Adrenal gland (tissue), 12 donors: Measurements from ENCODE around the gene FMOD. TPM values are rescaled to one million over a fixed set of nuclear protein-coding genes. Genes with fewer than 3 reads are reported as not detected.
"Not testable (repeated sequence)": the region's sequence is repeated elsewhere in the genome, so short reads cannot be mapped to it uniquely, and the experiment has no call there.

ENCODE experiments used
- DNase-seq, 7 donors: peaks; one replicate each; pipeline ENCODE4 v3.0.0-alpha.2; 2019 to 2020
- H3K27ac ChIP-seq, 5 donors: fragments of 200-600 bp; sonication (generic) in 4 of 5; 1 replicate in 3 of 5; 2 replicates in 2 of 5; pipeline versions ENCODE4 v1.5.1 to v1.8.0; 2016 to 2020; ENCODE audit warnings: mild to moderate bottlenecking in 1 of 5
- H3K27me3 ChIP-seq: fragments of 200-600 bp; 2 replicates; pipeline ENCODE4 v1.8.0; 2021
- H3K36me3 ChIP-seq, 2 donors: fragments of 200-600 bp; replicated peaks in 1 of 2; 1 replicate in 1 of 2; 2 replicates in 1 of 2; pipeline versions ENCODE4 v1.5.1 to v1.8.0; 2018 to 2022
- H3K4me1 ChIP-seq, 2 donors: fragments of 200-600 bp; replicated peaks in 1 of 2; 1 replicate in 1 of 2; 2 replicates in 1 of 2; pipeline versions ENCODE4 v1.5.1 to v1.8.0; 2018 to 2021
- H3K4me3 ChIP-seq, 4 donors: fragments of 200-600 bp; sonication (generic) in 3 of 4; one replicate each; pipeline ENCODE4 v1.5.1; 2016 to 2018
- H3K9me3 ChIP-seq, 3 donors: fragments of 200-600 bp; sonication (generic) in 1 of 3; replicated peaks in 1 of 3; 1 replicate in 2 of 3; 2 replicates in 1 of 3; pipeline versions ENCODE4 v1.5.1 to v1.8.0; 2016 to 2021
- POLR2A ChIP-seq, 2 donors: fragments of 450-650 bp; IDR thresholded peaks; one replicate each; pipeline ENCODE4 v1.6.1; 2017; ENCODE audit warnings: antibody characterized with exemption in 2 of 2, mild to moderate bottlenecking in 2 of 2, moderate library complexity in 1 of 2
- WGBS, 4 donors: extraction: QIAGEN DNeasy Blood & Tissue Kit in 2 of 4; methylation state at CpG; one replicate each; pipeline versions ENCODE4 v1.1.5 to v1.1.7; 2013 to 2017; 5-methylcytosine and 5-hydroxymethylcytosine counted together
- intact Hi-C, 2 donors: fragments of 100-400 bp; cut with DNase I; formaldehyde crosslinking; loops; one replicate each; pipeline versions ENCODE4 v1.14.1 to v1.15.0; 2022 to 2023
- polyA plus RNA-seq, 3 donors: library from polyadenylated mRNA; stranded (reverse); fragments of 200-250 nt in 2 of 3; fragments of 350-450 nt in 1 of 3; fragmentation: Illumina TruSeq in 1 of 3; extraction: RNeasy Lipid Tissue Mini Kit (QIAGEN cat#74804) in 1 of 3; gene quantifications; one replicate each; pipeline ENCODE4 v1.2.3, GENCODE V29; 2013 to 2014
- total RNA-seq, 9 donors: library from RNA; depleted of rRNA in 4 of 9; stranded (reverse); fragments of >200 nt in 4 of 9; fragments of 120-200 nt in 1 of 9; fragmentation: NEBNext Ultra II Directional in 1 of 9; extraction: Animal tissue kit (Norgen Biotek cat#: 25700) in 1 of 9; gene quantifications; one replicate each; pipeline versions ENCODE4 v1.1.0 to v1.2.4, GENCODE V29; 2013 to 2023
- TF ChIP-seq, protein P1 (sequence below), 6 experiments: fragments of 450-650 bp in 4 of 6; fragments of 200-600 bp in 2 of 6; sonication (generic) in 1 of 6; IDR thresholded peaks; 1 replicate in 5 of 6; 2 replicates in 1 of 6; pipeline versions ENCODE4 v1.5.1 to v1.8.0; 2016 to 2021; ENCODE audit warnings: antibody characterized with exemption in 6 of 6, mild to moderate bottlenecking in 2 of 6, moderate library complexity in 1 of 6
- donor health status: healthy with polysubstance abuse.
- donor health status: Bipolar disorder and iron deficiency.
- donor health status: DM: yes; HTN: yes; CAD: no.
- donor health status: DM: no; HTN: no; CAD: no.
- donor health status: DM: no; HTN: no; CAD: no.
- donor health status: DM: yes; HTN: yes; CAD: no.

Gene FMOD
- total and polyA plus RNA-seq, 12 donors = 6.6 to 231 (median 18.8) TPM

GRCh38 chr1:203300441-203301330 lies 50.2 kb downstream of the FMOD start:
- Histone ChIP-seq H3K36me3 (no peaks in the 10 kb centered on the region), H3K27me3 (no peaks in the 10 kb centered on the region), H3K4me3 (no peak overlapping the region), H3K27ac (no peak overlapping the region), H3K4me1 (peaks cover 0 to 9% of the 10 kb centered on the region in 2 donors), H3K9me3 (no peaks in the 10 kb centered on the region)
- no peak for TF ChIP-seq POLR2A (IDR thresholded peaks at IDR 0.05)
- TF ChIP-seq, protein P1, sequence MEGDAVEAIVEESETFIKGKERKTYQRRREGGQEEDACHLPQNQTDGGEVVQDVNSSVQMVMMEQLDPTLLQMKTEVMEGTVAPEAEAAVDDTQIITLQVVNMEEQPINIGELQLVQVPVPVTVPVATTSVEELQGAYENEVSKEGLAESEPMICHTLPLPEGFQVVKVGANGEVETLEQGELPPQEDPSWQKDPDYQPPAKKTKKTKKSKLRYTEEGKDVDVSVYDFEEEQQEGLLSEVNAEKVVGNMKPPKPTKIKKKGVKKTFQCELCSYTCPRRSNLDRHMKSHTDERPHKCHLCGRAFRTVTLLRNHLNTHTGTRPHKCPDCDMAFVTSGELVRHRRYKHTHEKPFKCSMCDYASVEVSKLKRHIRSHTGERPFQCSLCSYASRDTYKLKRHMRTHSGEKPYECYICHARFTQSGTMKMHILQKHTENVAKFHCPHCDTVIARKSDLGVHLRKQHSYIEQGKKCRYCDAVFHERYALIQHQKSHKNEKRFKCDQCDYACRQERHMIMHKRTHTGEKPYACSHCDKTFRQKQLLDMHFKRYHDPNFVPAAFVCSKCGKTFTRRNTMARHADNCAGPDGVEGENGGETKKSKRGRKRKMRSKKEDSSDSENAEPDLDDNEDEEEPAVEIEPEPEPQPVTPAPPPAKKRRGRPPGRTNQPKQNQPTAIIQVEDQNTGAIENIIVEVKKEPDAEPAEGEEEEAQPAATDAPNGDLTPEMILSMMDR (IDR thresholded peaks at IDR 0.05) = no peak
- 67 to 72% (median 69%) methylated on average over 11 of the region's 11 CpGs for WGBS, 4 donors
- intact Hi-C loops = no loop called here
- no peak for DNase-seq

DNA sequence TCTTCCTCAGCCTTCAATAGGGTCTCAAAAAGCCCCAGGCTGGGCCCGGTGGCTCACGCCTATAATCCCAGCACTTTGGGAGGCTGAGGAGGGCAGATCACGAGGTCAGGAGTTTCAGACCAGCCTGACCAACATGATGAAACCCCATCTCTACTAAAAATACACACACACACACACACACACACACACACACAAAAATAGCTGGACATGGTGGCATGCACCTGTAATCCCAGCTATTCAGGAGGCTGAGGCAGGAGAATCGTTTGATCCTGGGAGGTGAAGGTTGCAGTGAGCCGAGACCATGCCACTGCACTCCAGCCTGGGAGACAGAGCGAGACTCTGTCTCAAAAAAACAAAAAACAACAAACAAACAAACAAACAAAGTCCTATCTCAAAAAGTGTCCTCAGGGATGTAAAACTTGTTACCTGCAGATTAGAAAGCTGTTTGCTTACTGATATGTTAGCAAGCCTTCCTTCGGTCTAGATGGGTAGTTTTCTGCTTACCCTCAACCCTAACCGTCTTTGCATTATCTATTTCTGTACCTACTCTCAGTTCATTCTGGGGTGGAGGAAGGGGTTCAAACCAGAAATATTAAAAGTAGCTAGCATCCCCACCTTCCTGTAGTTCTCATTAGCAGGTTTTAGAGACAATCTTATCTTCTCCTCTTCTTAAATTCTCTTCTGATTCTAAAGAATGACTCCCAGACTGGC lies 51.0 kb downstream of the FMOD start:
- H3K27ac ChIP-seq, DNase-seq, intact Hi-C loops, H3K4me3 ChIP-seq, H3K4me1 ChIP-seq, H3K27me3 ChIP-seq, H3K36me3 ChIP-seq, H3K9me3 ChIP-seq: not testable (repeated sequence)
- 87 to 95% (median 93%) methylated on average over 8 of the region's 8 CpGs for WGBS, 4 donors

DNA sequence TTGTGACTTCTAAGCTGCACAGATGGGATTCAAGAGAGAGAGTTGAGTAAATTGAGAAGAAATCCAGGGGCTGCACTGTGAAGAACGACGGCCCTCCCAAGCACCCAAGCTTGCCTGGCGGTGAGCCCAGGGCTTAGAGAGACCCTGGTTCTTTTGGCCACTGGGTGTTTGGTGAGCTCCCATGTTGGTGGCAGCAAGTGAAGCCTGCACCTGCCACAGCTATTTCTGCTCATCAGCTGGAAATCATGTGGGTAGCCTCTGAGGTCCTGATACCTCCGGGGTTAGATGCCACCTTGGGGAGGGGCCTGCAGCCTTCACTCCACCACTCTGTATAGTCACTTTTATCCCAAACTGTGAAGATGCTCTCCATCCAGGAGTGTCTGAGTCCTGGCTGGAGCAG lies 51.8 kb downstream of the FMOD start:
- intact Hi-C loops = no loop called here
- no peaks in the 10 kb centered on the region for H3K9me3 ChIP-seq
- H3K4me3 ChIP-seq = no peak overlapping the region
- no peak for DNase-seq
- 80 to 93% (median 89%) methylated on average over 4 of the region's 4 CpGs for WGBS, 4 donors
- H3K4me1 ChIP-seq = peaks cover 0 to under 1% of the 10 kb centered on the region in 2 donors
- H3K27ac ChIP-seq = no peak overlapping the region
- H3K27me3 ChIP-seq = no peaks in the 10 kb centered on the region
- H3K36me3 ChIP-seq = no peaks in the 10 kb centered on the region
- TF ChIP-seq, protein P1 (IDR thresholded peaks at IDR 0.05) = no peak
- no peak for TF ChIP-seq POLR2A (IDR thresholded peaks at IDR 0.05)

DNA sequence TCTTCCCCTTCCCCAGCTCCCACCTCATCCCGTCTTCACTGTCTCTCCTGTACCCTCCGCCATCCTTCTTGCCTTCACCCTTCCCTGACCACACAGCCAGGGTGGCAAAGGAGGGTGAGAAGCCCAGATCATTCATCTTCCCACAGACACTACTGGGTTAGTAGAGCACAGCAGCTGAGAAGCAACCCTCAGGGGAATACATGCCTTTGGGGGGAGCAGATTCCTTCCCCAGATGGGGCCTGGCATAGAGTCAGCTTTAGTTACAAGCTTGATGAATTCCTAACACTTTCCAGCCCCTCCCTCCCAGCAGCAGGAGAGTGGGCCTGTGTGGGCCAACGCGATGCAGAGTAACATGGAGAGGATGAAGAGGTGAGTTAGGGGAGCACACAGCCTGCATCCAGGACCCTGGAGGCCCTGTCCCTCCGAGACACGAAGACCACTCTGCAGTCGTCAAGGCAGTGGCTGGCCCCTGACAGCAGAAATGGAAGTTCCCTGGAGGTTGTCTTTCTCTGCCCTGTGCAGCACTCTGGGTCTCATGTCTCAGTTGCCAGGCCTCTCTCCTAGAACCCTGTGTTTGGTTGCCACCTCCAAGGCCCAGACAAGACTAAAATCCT lies 54.4 kb downstream of the FMOD start:
- Histone ChIP-seq H3K4me1 (peaks cover 0 to under 1% of the 10 kb centered on the region in 2 donors), H3K4me3 (no peak overlapping the region), H3K27me3 (no peaks in the 10 kb centered on the region), H3K9me3 (no peaks in the 10 kb centered on the region), H3K27ac (no peak overlapping the region), H3K36me3 (no peaks in the 10 kb centered on the region)
- TF ChIP-seq, protein P1 (IDR thresholded peaks at IDR 0.05) = no peak
- TF ChIP-seq POLR2A (IDR thresholded peaks at IDR 0.05) = no peak
- WGBS, 4 donors = 82 to 89% (median 83%) methylated on average over 7 of the region's 7 CpGs
- intact Hi-C loops = no loop called here
- peak in 1 of 7 donors; percentile 71 for DNase-seq
